Forelimb muscle (tissue), 1 donor: ENCODE results near the gene KLF15. TPM values are rescaled to one million over a fixed set of nuclear protein-coding genes. Genes with fewer than 3 reads are reported as not detected.
"Not testable (repeated sequence)": the region's sequence is repeated elsewhere in the genome, so short reads cannot be mapped to it uniquely, and the experiment has no call there.

Experiments used
- DNase-seq: peaks from one replicate; pipeline ENCODE4 v3.0.0-alpha.2; 2013; ENCODE audit warnings: low read depth
- polyA plus RNA-seq: library from polyadenylated mRNA; unstranded; fragments of 120-200 nt; gene quantifications from one replicate; pipeline ENCODE4 v1.2.1, GENCODE V29; 2013; ENCODE audit not compliant: insufficient read length

KLF15 gene
- polyA plus RNA-seq, 1 donor = 1.7 TPM

GRCh38 chr3:126346466-126346865 is 10.7 kb downstream of the KLF15 start:
- no peak for DNase-seq

GRCh38 chr3:126345641-126346460 is 11.4 kb downstream of the KLF15 start:
- DNase-seq = no peak

GRCh38 chr3:126345231-126345630 is 12.0 kb downstream of the KLF15 start:
- DNase-seq = no peak

GRCh38 chr3:126344380-126345041 is 12.7 kb downstream of the KLF15 start:
- no peak for DNase-seq

GRCh38 chr3:126343649-126344035 is 13.6 kb downstream of the KLF15 start:
- DNase-seq = no peak

- no peak for DNase-seq
Measured at GRCh38 chr3:126342991-126343648, 14.1 kb downstream of the KLF15 start.

- no peak for DNase-seq
Measured at GRCh38 chr3:126342211-126342610, 15.0 kb downstream of the KLF15 start.

- no peak for DNase-seq
Measured at GRCh38 chr3:126341755-126342150, 15.5 kb downstream of the KLF15 start.

- no peak for DNase-seq
Measured at GRCh38 chr3:126340943-126341754, 16.1 kb downstream of the KLF15 start.

GRCh38 chr3:126340596-126340942 is 16.6 kb downstream of the KLF15 start:
- DNase-seq = no peak

GRCh38 chr3:126340081-126340511 is 17.1 kb downstream of the KLF15 start:
- no peak for DNase-seq

- no peak for DNase-seq
Measured at GRCh38 chr3:126339466-126339865, 17.7 kb downstream of the KLF15 start.

- DNase-seq = no peak
Measured at GRCh38 chr3:126338790-126339288, 18.4 kb downstream of the KLF15 start.

- no peak for DNase-seq
Measured at GRCh38 chr3:126337980-126338651, 19.1 kb downstream of the KLF15 start.

GRCh38 chr3:126331812-126332336 is 25.3 kb downstream of the KLF15 start:
- not testable (repeated sequence) for DNase-seq

GRCh38 chr3:126329927-126330725 is 27.1 kb downstream of the KLF15 start:
- no peak for DNase-seq

- no peak for DNase-seq
Measured at GRCh38 chr3:126326629-126327028, 30.6 kb downstream of the KLF15 start.

GRCh38 chr3:126322181-126322967 is 34.8 kb downstream of the KLF15 start:
- DNase-seq = no peak

- no peak for DNase-seq
Measured at GRCh38 chr3:126321490-126321889, 35.7 kb downstream of the KLF15 start.
